Glutamatergic neuron (in vitro differentiated cells): ENCODE results near the gene RNF144A. TPM values are rescaled to one million over a fixed set of nuclear protein-coding genes. Genes with fewer than 3 reads are reported as not detected.
A peak's percentile ranks its signal among the peaks of the same experiment; 100 is the strongest.

Experiments
- DNase-seq: peaks from one replicate; pipeline ENCODE4 v3.0.0; 2022
- H3K27ac Mint-ChIP-seq: one replicate; pipeline ENCODE4 v1.8.0; 2020; ENCODE audit warnings: mild to moderate bottlenecking, mixed read lengths, inconsistent platforms; ENCODE audit not compliant: unreplicated experiment
- H3K27me3 Mint-ChIP-seq: one replicate; pipeline ENCODE4 v1.8.0; 2020; ENCODE audit warnings: mild to moderate bottlenecking, moderate library complexity, mixed read lengths, inconsistent platforms; ENCODE audit not compliant: unreplicated experiment
- H3K36me3 Mint-ChIP-seq: one replicate; pipeline ENCODE4 v1.8.0; 2020; ENCODE audit warnings: mild to moderate bottlenecking, mixed read lengths, inconsistent platforms; ENCODE audit not compliant: unreplicated experiment
- H3K4me1 Mint-ChIP-seq: one replicate; pipeline ENCODE4 v1.8.0; 2020; ENCODE audit warnings: mild to moderate bottlenecking, low read depth, mixed read lengths, inconsistent platforms; ENCODE audit not compliant: unreplicated experiment
- H3K4me3 Mint-ChIP-seq: one replicate; pipeline ENCODE4 v1.8.0; 2020; ENCODE audit warnings: mild to moderate bottlenecking, mixed read lengths, inconsistent platforms; ENCODE audit not compliant: unreplicated experiment
- H3K9me3 Mint-ChIP-seq: one replicate; pipeline ENCODE4 v1.8.0; 2020; ENCODE audit warnings: mild to moderate bottlenecking, moderate library complexity, mixed read lengths, inconsistent platforms; ENCODE audit not compliant: unreplicated experiment
- total RNA-seq: library from RNA; stranded (reverse); fragmentation: NEBNext Ultra II Directional; extraction: Animal tissue kit (Norgen Biotek cat#: 25700); gene quantifications from one replicate; pipeline ENCODE4 v1.2.1, GENCODE V29; 2021; ENCODE audit not compliant: unreplicated experiment
- TF ChIP-seq, protein P1 (sequence below): fragments of 200-600 bp; sonication (generic); IDR thresholded peaks from one replicate; pipeline ENCODE4 v1.5.0; 2021; ENCODE audit not compliant: partially characterized antibody, unreplicated experiment

RNF144A gene
- total RNA-seq, 1 donor from 2014 or later = 40.2 TPM

DNA sequence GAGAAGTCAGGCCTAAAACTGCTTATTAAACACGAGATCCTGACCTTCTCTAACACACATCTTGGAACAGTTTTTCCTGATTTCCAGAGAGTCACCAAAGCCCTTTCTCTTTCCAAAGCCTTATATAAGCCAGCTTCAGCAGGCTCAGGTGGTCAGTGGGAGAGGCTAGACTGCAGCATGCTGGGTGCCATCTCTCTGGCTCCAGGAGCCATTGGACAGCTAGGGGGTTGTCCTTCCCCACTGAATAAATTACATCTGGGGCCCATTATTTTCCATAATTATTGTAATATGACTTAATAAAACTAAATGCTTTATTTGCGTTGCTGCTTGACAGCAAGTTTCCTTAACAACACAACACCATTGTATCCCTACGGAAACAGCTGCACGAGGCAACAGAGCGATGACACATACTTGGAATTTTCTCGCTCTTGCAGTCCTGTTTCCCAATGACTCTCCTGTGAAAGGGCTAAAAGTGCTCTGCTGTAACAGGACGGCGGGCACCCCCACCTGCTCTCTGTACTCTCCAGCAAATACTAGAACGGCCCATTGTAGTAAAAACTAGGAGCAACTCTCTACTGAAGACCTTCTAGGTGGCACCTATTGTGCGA is 160.6 kb downstream of the RNF144A start:
- no peak overlapping the region for H3K4me3 Mint-ChIP-seq
- no peak overlapping the region for H3K27ac Mint-ChIP-seq
- H3K4me1 Mint-ChIP-seq = no peaks in the 10 kb centered on the region
- H3K27me3 Mint-ChIP-seq = no peaks in the 10 kb centered on the region
- no peak for DNase-seq
- no peaks in the 10 kb centered on the region for H3K9me3 Mint-ChIP-seq
- no peaks in the 10 kb centered on the region for H3K36me3 Mint-ChIP-seq
- TF ChIP-seq, protein P1, sequence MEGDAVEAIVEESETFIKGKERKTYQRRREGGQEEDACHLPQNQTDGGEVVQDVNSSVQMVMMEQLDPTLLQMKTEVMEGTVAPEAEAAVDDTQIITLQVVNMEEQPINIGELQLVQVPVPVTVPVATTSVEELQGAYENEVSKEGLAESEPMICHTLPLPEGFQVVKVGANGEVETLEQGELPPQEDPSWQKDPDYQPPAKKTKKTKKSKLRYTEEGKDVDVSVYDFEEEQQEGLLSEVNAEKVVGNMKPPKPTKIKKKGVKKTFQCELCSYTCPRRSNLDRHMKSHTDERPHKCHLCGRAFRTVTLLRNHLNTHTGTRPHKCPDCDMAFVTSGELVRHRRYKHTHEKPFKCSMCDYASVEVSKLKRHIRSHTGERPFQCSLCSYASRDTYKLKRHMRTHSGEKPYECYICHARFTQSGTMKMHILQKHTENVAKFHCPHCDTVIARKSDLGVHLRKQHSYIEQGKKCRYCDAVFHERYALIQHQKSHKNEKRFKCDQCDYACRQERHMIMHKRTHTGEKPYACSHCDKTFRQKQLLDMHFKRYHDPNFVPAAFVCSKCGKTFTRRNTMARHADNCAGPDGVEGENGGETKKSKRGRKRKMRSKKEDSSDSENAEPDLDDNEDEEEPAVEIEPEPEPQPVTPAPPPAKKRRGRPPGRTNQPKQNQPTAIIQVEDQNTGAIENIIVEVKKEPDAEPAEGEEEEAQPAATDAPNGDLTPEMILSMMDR = no peak

DNA sequence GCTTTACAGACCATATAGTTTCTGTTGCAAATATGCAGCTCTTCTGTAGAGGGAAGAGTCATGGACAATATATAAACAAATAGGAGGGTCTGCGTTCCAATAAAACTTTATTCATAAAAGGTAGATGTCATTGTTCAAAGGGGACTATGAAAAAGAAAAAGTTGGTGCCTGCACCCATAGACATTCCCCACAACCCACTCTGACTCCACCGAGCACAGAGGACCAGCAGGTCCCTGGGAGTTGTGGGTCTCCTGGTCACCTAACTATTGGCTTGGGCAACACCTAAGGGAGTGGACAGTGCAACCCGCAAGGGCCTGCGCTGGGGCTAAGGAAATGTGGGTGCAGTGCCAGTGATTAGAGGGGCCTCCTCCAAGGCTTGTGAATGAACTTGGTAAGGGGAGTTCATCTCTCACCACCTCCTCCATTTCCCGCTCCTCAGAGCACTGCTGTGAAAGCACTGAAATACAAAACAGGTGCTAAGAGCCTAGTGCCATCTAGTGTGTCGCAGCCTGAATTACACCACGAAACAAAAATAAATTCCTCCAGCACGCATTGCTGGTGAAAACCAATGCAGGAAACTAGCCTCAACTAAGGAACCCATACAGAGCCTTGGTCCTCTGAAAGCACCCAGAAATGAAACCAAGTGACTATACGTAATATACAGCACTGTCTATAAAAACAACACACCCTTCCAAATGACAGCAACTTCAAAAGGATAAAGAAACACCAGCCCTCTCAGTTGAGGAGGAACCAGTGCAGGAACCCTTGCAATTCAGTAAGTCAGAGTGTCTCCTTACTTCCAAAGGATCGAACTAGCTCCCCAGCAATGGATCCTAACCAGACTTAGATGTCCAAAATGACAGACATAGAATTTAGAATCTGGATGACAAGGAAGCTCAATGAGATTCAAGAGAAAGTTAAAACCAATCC is 166.6 kb downstream of the RNF144A start:
- H3K27ac Mint-ChIP-seq = no peak overlapping the region
- no peaks in the 10 kb centered on the region for H3K9me3 Mint-ChIP-seq
- H3K4me3 Mint-ChIP-seq = no peak overlapping the region
- peak; percentile 40 for DNase-seq
- no peaks in the 10 kb centered on the region for H3K4me1 Mint-ChIP-seq
- TF ChIP-seq, protein P1 = peak; percentile 83
- H3K27me3 Mint-ChIP-seq = no peaks in the 10 kb centered on the region
- H3K36me3 Mint-ChIP-seq = no peaks in the 10 kb centered on the region

DNA sequence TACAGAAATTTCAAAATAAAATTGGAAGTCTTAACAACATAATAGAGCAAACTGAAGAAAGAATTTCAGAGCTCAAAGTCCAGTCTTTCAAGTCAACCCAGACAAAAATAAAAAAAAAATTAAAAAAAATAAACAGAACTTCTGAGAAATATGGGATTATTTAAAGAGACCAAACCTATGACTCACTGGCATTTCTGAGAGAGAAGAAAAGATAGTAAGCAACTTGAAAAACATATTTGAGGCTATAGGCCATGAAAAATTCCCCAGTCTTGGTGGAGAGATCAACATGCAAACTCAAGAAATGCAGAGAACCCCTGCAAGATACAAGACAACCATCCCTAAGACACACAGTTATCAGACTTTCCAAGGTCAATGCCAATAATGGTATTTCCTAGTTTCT is 167.4 kb downstream of the RNF144A start:
- TF ChIP-seq, protein P1 = no peak
- H3K4me1 Mint-ChIP-seq = no peaks in the 10 kb centered on the region
- no peak overlapping the region for H3K27ac Mint-ChIP-seq
- no peak overlapping the region for H3K4me3 Mint-ChIP-seq
- no peak for DNase-seq
- H3K36me3 Mint-ChIP-seq = no peaks in the 10 kb centered on the region
- H3K9me3 Mint-ChIP-seq = no peaks in the 10 kb centered on the region
- H3K27me3 Mint-ChIP-seq = no peaks in the 10 kb centered on the region

DNA sequence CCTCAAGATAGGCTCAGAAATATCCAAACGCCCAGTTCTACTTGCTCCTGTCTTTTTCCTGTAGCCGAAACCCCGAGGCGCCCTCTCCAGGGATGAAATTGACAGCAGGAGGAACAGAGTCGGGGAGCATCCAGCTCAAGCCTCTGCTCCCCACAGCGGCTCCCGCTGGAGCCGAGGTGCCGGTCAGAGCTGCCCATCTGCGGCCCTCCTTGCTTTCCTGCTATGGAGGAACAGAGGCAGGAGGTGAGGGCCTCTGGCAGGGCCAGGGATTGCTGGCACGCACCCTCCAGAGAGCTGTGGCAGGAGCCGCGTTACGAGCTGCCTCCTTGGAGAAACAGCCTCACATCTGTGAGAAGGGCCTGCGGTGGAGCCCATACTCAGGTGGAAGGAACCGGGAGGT is 172.1 kb downstream of the RNF144A start:
- Mint-ChIP-seq H3K4me3 (no peak overlapping the region), H3K4me1 (no peaks in the 10 kb centered on the region), H3K36me3 (no peaks in the 10 kb centered on the region), H3K27ac (no peak overlapping the region), H3K27me3 (no peaks in the 10 kb centered on the region), H3K9me3 (no peaks in the 10 kb centered on the region)
- no peak for DNase-seq
- TF ChIP-seq, protein P1 = no peak
